MM.1S (cell line): Measurements from ENCODE around the gene MR1.

ENCODE experiments used
- DNase-seq: peaks from one replicate; pipeline ENCODE4 v3.0.0-alpha.2; 2015
- H2AFZ ChIP-seq: fragments of 300-600 bp; sonication (generic); 2 replicates; pipeline ENCODE4 v1.6.0; 2016; ENCODE audit warnings: antibody characterized with exemption, low read length
- H3F3A ChIP-seq: fragments of 300-600 bp; sonication (generic); 2 replicates; pipeline ENCODE4 v1.6.1; 2016; ENCODE audit warnings: mild to moderate bottlenecking, antibody characterized with exemption, low read length, moderate library complexity, mixed read lengths; ENCODE audit not compliant: insufficient read depth
- H3K27ac ChIP-seq: fragments of 300-600 bp; sonication (generic); 2 replicates; pipeline ENCODE4 v1.5.1; 2016; ENCODE audit warnings: mild to moderate bottlenecking, low read length
- H3K27me3 ChIP-seq: fragments of 300-600 bp; sonication (generic); replicated peaks from 2 replicates; pipeline ENCODE4 v1.6.0; 2016; ENCODE audit warnings: low read length; ENCODE audit not compliant: insufficient read depth
- H3K36me3 ChIP-seq: fragments of 300-600 bp; sonication (generic); replicated peaks from 2 replicates; pipeline ENCODE4 v1.6.1; 2016; ENCODE audit warnings: mild to moderate bottlenecking, low read length, mixed read lengths; ENCODE audit not compliant: insufficient read depth
- H3K4me1 ChIP-seq: fragments of 300-600 bp; sonication (generic); 2 replicates; pipeline ENCODE4 v1.6.1; 2016; ENCODE audit warnings: low read length, mixed read lengths
- H3K4me2 ChIP-seq: fragments of 300-600 bp; sonication (generic); 2 replicates; pipeline ENCODE4 v1.6.0; 2016; ENCODE audit warnings: low read depth, low read length
- H3K4me3 ChIP-seq: fragments of 300-600 bp; sonication (generic); 2 replicates; pipeline ENCODE4 v1.5.1; 2016; ENCODE audit warnings: low read length, mixed read lengths
- H3K79me2 ChIP-seq: fragments of 300-600 bp; sonication (generic); 2 replicates; pipeline ENCODE4 v1.6.1; 2016; ENCODE audit warnings: mixed run types, low read length, mixed read lengths
- H3K9ac ChIP-seq: fragments of 300-600 bp; sonication (generic); 2 replicates; pipeline ENCODE4 v1.6.1; 2016; ENCODE audit warnings: low read length, mixed read lengths
- H3K9me2 ChIP-seq: fragments of 300-600 bp; sonication (generic); replicated peaks from 2 replicates; pipeline ENCODE4 v1.6.1; 2016; ENCODE audit warnings: mild to moderate bottlenecking, low read length, mixed read lengths; ENCODE audit not compliant: insufficient read depth
- H3K9me3 ChIP-seq: fragments of 300-600 bp; sonication (generic); replicated peaks from 2 replicates; pipeline ENCODE4 v1.6.1; 2016; ENCODE audit warnings: mild to moderate bottlenecking, low read length, mixed read lengths; ENCODE audit not compliant: insufficient read depth
- H4K20me1 ChIP-seq: fragments of 300-600 bp; sonication (generic); 2 replicates; pipeline ENCODE4 v1.6.1; 2016; ENCODE audit warnings: mild to moderate bottlenecking, low read length, moderate library complexity, mixed read lengths; ENCODE audit not compliant: insufficient read depth
- CTCF ChIP-seq: fragments of 300-600 bp; sonication (generic); IDR thresholded peaks from 2 replicates; pipeline ENCODE4 v1.5.1; 2016; ENCODE audit warnings: antibody characterized with exemption, low read length, mixed read lengths
- EZH2 ChIP-seq: fragments of 300-600 bp; sonication (generic); optimal IDR thresholded peaks from 2 replicates; pipeline ENCODE3; 2017; ENCODE audit warnings: low read depth, mild to moderate bottlenecking, antibody characterized with exemption, low read length, mixed read lengths
- EZH2phosphoT487 ChIP-seq: fragments of 300-600 bp; sonication (generic); IDR thresholded peaks from 2 replicates; pipeline ENCODE4 v1.6.1; 2018; ENCODE audit warnings: antibody characterized with exemption, low read length

Gene MR1

GRCh38 chr1:181104790-181105133, 71.0 kb downstream of the MR1 start:
- Histone ChIP-seq H3K79me2 (no peaks in the 10 kb centered on the region), H3K9ac (peak overlapping the region; percentile 77), H3F3A (0 out of 2 replicates have a peak, but pooled peaks cover 13% of the 10 kb centered on the region), H3K27me3 (peaks cover 20% of the 10 kb centered on the region), H4K20me1 (no peaks in the 10 kb centered on the region), H3K9me2 (no peaks in the 10 kb centered on the region), H2AFZ (peak overlapping the region; percentile 79), H3K4me1 (peaks cover 22% of the 10 kb centered on the region), H3K4me2 (peak overlapping the region; percentile 92), H3K4me3 (peak overlapping the region; percentile 79), H3K36me3 (no peaks in the 10 kb centered on the region), H3K9me3 (no peaks in the 10 kb centered on the region), H3K27ac (peak overlapping the region; percentile 34; the same call in 1 of the 2 replicates)
- TF ChIP-seq CTCF = peak; percentile 40; the same call in 1 of the 2 replicates
- no peak for TF ChIP-seq EZH2phosphoT487
- DNase-seq = no peak

GRCh38 chr1:181105134-181106021, 71.6 kb downstream of the MR1 start:
- Histone ChIP-seq H3K9me3 (no peaks in the 10 kb centered on the region), H3K36me3 (no peaks in the 10 kb centered on the region), H3K9me2 (no peaks in the 10 kb centered on the region), H4K20me1 (no peaks in the 10 kb centered on the region), H2AFZ (peak overlapping the region; percentile 79), H3K4me1 (peaks cover 18% of the 10 kb centered on the region), H3K4me3 (peak overlapping the region; percentile 79), H3K27me3 (peaks cover 20% of the 10 kb centered on the region), H3K27ac (peak overlapping the region; percentile 34; the same call in 1 of the 2 replicates), H3F3A (0 out of 2 replicates have a peak, but pooled peaks cover 13% of the 10 kb centered on the region), H3K4me2 (peak overlapping the region; percentile 92), H3K9ac (peak overlapping the region; percentile 77), H3K79me2 (no peaks in the 10 kb centered on the region)
- TF ChIP-seq EZH2phosphoT487 = no peak
- no peak for TF ChIP-seq CTCF
- no peak for TF ChIP-seq EZH2
- DNase-seq = peak; percentile 98

GRCh38 chr1:181106022-181106312, 72.2 kb downstream of the MR1 start:
- Histone ChIP-seq H3K36me3 (no peaks in the 10 kb centered on the region), H3K79me2 (no peaks in the 10 kb centered on the region), H3K9me2 (no peaks in the 10 kb centered on the region), H3K27ac (no peak overlapping the region), H4K20me1 (no peaks in the 10 kb centered on the region), H3K9me3 (no peaks in the 10 kb centered on the region), H2AFZ (peak overlapping the region; percentile 62), H3K27me3 (peaks cover 20% of the 10 kb centered on the region), H3F3A (0 out of 2 replicates have a peak, but pooled peaks cover 13% of the 10 kb centered on the region), H3K4me2 (peak overlapping the region; percentile 83), H3K4me3 (peak overlapping the region; percentile 58; the same call in 1 of the 2 replicates), H3K4me1 (peaks cover 18% of the 10 kb centered on the region), H3K9ac (no peak overlapping the region)
- TF ChIP-seq EZH2 (no peak), EZH2phosphoT487 (no peak), CTCF (no peak)
- no peak for DNase-seq
